Ishikawa (cell line): ENCODE measurements around the gene PRR36.

ENCODE experiments used
- CEBPB ChIP-seq: IDR thresholded peaks from 2 replicates; pipeline ENCODE4 v1.6.1; 2012
- EGR1 ChIP-seq: IDR thresholded peaks from 2 replicates; pipeline ENCODE4 v1.6.1; 2012
- EP300 ChIP-seq: IDR thresholded peaks from 2 replicates; pipeline ENCODE4 v1.6.1; 2012; ENCODE audit warnings: borderline replicate concordance
- NFIC ChIP-seq: IDR thresholded peaks from 2 replicates; pipeline ENCODE4 v1.6.1; 2012
- RAD21 ChIP-seq: IDR thresholded peaks from 2 replicates; pipeline ENCODE4 v1.6.1; 2012; ENCODE audit warnings: low read depth
- TAF1 ChIP-seq: IDR thresholded peaks from 2 replicates; pipeline ENCODE4 v1.6.1; 2012; ENCODE audit warnings: low read depth, mild to moderate bottlenecking
- TEAD4 ChIP-seq: IDR thresholded peaks from 2 replicates; pipeline ENCODE4 v1.6.1; 2012
- YY1 ChIP-seq: IDR thresholded peaks from 2 replicates; pipeline ENCODE4 v1.6.1; 2012; ENCODE audit warnings: low read depth
- ZBTB7A ChIP-seq: IDR thresholded peaks from 2 replicates; pipeline ENCODE4 v1.6.1; 2012; ENCODE audit warnings: low read depth
- TF ChIP-seq, protein P1 (sequence below): IDR thresholded peaks from 2 replicates; pipeline ENCODE4 v1.6.1; 2012
- TF ChIP-seq, protein P2 (sequence below): IDR thresholded peaks from 2 replicates; pipeline ENCODE4 v1.6.1; 2012; ENCODE audit warnings: low read depth, mild to moderate bottlenecking
- TF ChIP-seq, protein P3 (sequence below): IDR thresholded peaks from 2 replicates; pipeline ENCODE4 v1.6.1; 2012

DNA sequence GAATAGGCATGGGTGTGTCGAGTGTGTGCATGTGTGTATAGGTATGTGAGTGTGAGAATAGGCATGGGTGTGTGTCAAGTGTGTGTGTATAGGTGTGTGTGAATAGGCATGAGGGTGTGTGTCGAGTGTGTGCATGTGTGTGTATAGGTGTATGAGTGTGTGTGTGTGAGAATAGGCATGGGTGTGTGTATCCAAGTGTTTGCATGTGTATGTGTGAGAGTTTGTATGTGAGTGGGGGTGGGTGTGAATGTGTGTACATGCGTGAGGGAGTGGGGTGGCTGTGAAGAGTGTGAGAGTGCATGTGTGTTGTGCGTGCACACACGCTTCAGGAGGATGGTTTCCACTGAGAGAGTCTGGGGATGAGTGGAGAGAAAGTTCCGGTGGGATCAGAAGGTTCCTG lies 30.7 kb downstream of the PRR36 start:
- TF ChIP-seq RAD21 (no peak), EGR1 (no peak), YY1 (no peak), TAF1 (no peak), EP300 (no peak), NFIC (no peak), TEAD4 (no peak), CEBPB (no peak), ZBTB7A (no peak)
- TF ChIP-seq, protein P1, sequence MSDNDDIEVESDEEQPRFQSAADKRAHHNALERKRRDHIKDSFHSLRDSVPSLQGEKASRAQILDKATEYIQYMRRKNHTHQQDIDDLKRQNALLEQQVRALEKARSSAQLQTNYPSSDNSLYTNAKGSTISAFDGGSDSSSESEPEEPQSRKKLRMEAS: no peak
- TF ChIP-seq, protein P2, sequence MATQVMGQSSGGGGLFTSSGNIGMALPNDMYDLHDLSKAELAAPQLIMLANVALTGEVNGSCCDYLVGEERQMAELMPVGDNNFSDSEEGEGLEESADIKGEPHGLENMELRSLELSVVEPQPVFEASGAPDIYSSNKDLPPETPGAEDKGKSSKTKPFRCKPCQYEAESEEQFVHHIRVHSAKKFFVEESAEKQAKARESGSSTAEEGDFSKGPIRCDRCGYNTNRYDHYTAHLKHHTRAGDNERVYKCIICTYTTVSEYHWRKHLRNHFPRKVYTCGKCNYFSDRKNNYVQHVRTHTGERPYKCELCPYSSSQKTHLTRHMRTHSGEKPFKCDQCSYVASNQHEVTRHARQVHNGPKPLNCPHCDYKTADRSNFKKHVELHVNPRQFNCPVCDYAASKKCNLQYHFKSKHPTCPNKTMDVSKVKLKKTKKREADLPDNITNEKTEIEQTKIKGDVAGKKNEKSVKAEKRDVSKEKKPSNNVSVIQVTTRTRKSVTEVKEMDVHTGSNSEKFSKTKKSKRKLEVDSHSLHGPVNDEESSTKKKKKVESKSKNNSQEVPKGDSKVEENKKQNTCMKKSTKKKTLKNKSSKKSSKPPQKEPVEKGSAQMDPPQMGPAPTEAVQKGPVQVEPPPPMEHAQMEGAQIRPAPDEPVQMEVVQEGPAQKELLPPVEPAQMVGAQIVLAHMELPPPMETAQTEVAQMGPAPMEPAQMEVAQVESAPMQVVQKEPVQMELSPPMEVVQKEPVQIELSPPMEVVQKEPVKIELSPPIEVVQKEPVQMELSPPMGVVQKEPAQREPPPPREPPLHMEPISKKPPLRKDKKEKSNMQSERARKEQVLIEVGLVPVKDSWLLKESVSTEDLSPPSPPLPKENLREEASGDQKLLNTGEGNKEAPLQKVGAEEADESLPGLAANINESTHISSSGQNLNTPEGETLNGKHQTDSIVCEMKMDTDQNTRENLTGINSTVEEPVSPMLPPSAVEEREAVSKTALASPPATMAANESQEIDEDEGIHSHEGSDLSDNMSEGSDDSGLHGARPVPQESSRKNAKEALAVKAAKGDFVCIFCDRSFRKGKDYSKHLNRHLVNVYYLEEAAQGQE: no peak
- TF ChIP-seq, protein P3, sequence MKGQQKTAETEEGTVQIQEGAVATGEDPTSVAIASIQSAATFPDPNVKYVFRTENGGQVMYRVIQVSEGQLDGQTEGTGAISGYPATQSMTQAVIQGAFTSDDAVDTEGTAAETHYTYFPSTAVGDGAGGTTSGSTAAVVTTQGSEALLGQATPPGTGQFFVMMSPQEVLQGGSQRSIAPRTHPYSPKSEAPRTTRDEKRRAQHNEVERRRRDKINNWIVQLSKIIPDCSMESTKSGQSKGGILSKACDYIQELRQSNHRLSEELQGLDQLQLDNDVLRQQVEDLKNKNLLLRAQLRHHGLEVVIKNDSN: no peak
